Neuron (in vitro differentiated cells): ENCODE measurements around the gene MYORG.
A peak's percentile ranks its signal among the peaks of the same experiment; 100 is the strongest.

Source experiments
- H2AFZ ChIP-seq: one replicate; pipeline ENCODE4 v1.6.1; 2013; ENCODE audit warnings: low read depth, mild to moderate bottlenecking, inconsistent platforms, low read length, moderate library complexity
- H3K27me3 ChIP-seq: one replicate; pipeline ENCODE4 v1.6.1; 2013; ENCODE audit warnings: low read length; ENCODE audit not compliant: insufficient read depth
- H3K36me3 ChIP-seq: one replicate; pipeline ENCODE4 v1.6.1; 2013; ENCODE audit warnings: low read length; ENCODE audit not compliant: insufficient read depth
- H3K4me1 ChIP-seq: one replicate; pipeline ENCODE4 v1.6.1; 2013; ENCODE audit warnings: low read length; ENCODE audit not compliant: insufficient read depth
- H3K4me3 ChIP-seq: 2 replicates; pipeline ENCODE4 v1.5.1; 2013; ENCODE audit warnings: mild to moderate bottlenecking, low read length, moderate library complexity
- H3K9me3 ChIP-seq: one replicate; pipeline ENCODE4 v1.6.1; 2013; ENCODE audit warnings: low read length

MYORG gene

GRCh38 chr9:34380511-34381315 is 4.0 kb upstream of the MYORG start:
- Histone ChIP-seq H3K4me1 (peaks cover 17% of the 10 kb centered on the region), H3K36me3 (no peaks in the 10 kb centered on the region), H3K27me3 (peaks cover 27% of the 10 kb centered on the region)

DNA sequence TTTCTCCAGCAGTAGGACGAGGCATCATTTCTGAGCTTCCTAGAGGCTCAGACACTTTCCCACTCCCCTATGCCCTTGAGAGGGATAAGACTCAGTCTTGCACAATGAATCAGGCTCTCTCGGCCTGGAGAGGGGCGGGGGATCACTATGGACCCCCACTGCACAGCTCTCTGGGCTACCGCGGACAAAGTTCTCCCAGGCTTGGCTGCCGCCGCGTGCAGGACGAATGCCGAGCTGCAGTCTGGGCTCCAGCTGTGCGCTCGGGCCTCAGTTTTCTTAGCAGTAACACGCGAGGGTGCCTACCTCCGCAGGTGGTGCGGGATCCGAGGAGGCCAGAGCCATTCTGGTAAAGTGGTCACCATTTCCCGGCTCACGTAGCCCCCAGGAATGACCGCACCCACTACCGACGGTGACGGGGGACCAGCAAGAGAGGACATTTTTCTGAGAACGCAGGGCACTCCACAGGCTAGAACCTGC is 3.4 kb upstream of the MYORG start:
- Histone ChIP-seq H3K27me3 (peaks cover 27% of the 10 kb centered on the region), H3K4me3 (peak overlapping the region; percentile 44), H3K4me1 (peaks cover 17% of the 10 kb centered on the region)

More at GRCh38 chr9:34380511-34381315, 4.0 kb upstream of the MYORG start:
- Histone ChIP-seq H2AFZ (peak overlapping the region; percentile 3), H3K4me3 (peak overlapping the region; percentile 44), H3K9me3 (no peaks in the 10 kb centered on the region)

GRCh38 chr9:34379334-34380033 is 2.8 kb upstream of the MYORG start:
- no peaks in the 10 kb centered on the region for H3K9me3 ChIP-seq
- H2AFZ ChIP-seq: no peak overlapping the region
- peak overlapping the region; percentile 22 for H3K4me3 ChIP-seq
- no peaks in the 10 kb centered on the region for H3K36me3 ChIP-seq
- peaks cover 27% of the 10 kb centered on the region for H3K27me3 ChIP-seq
- H3K4me1 ChIP-seq: peaks cover 17% of the 10 kb centered on the region

More for the DNA sequence above, 3.4 kb upstream of the MYORG start:
- Histone ChIP-seq H3K36me3 (no peaks in the 10 kb centered on the region), H3K9me3 (no peaks in the 10 kb centered on the region), H2AFZ (no peak overlapping the region)

DNA sequence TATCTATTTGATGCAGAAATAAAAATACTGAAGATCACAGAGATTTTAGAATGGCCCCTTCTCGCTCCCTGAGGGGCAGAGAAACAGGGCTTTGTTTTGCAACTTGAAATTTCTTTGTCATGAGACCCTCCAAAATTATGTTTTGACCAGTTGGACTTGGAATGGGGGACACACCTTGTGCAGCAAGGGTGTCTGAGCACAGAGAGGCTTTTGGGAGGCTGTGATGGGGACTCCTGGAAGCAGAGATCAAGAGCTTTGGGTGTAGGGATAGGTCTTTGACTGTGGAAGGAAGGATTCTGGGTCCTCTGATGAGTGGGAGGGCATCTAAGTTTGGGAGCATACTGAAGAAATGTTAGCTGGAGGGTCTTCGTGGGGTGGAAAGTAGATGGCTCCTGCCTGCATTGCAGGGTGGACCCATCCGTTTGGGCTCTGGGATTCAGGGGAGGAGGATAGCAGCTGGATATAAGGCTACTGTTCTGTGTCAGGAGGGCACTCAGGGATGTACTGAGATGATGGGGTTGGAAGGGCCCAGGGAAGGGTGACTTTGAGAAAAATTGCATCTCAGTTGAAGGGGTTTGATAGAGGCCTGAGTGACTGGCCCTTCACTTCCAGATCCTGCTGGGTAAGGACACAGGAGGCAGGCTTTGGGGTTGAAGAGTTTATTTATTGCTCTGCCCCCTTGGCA is 1.8 kb upstream of the MYORG start:
- H3K4me1 ChIP-seq: peaks cover 17% of the 10 kb centered on the region
- H3K4me3 ChIP-seq: no peak overlapping the region
- no peaks in the 10 kb centered on the region for H3K36me3 ChIP-seq
- no peak overlapping the region for H2AFZ ChIP-seq
- peaks cover 25% of the 10 kb centered on the region for H3K27me3 ChIP-seq
- H3K9me3 ChIP-seq: no peaks in the 10 kb centered on the region

DNA sequence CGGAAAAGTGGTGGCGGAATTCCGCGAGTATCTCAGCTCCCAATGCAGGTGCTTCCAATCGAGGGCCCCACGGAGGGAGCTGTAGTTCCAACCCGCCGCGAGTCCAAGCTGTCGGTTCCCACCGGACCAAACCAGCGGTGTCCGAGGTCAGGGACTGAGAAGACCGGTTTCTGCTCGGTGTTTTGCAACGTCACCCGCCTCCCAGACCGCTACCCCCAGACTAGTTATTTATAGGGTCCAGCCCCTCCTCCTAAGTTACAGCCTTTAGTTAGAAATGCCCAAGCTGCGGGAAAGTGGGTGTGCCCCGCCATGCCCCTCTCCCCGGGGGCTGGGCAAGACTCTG is 677 bp upstream of the MYORG start:
- H3K27me3 ChIP-seq: peaks cover 25% of the 10 kb centered on the region

GRCh38 chr9:34375901-34376595 is 650 bp downstream of the MYORG start:
- peaks cover 4% of the 10 kb centered on the region for H3K36me3 ChIP-seq
- H3K9me3 ChIP-seq: peaks cover 11% of the 10 kb centered on the region
- H3K4me1 ChIP-seq: peaks cover 14% of the 10 kb centered on the region
- peaks cover 17% of the 10 kb centered on the region for H3K27me3 ChIP-seq
- peak overlapping the region; percentile 76 for H2AFZ ChIP-seq
- peak overlapping the region; percentile 59 for H3K4me3 ChIP-seq

More for the DNA sequence above, 677 bp upstream of the MYORG start:
- Histone ChIP-seq H3K4me3 (peak overlapping the region; percentile 59), H2AFZ (peak overlapping the region; percentile 76), H3K9me3 (no peaks in the 10 kb centered on the region), H3K4me1 (peaks cover 17% of the 10 kb centered on the region), H3K36me3 (no peaks in the 10 kb centered on the region)

DNA sequence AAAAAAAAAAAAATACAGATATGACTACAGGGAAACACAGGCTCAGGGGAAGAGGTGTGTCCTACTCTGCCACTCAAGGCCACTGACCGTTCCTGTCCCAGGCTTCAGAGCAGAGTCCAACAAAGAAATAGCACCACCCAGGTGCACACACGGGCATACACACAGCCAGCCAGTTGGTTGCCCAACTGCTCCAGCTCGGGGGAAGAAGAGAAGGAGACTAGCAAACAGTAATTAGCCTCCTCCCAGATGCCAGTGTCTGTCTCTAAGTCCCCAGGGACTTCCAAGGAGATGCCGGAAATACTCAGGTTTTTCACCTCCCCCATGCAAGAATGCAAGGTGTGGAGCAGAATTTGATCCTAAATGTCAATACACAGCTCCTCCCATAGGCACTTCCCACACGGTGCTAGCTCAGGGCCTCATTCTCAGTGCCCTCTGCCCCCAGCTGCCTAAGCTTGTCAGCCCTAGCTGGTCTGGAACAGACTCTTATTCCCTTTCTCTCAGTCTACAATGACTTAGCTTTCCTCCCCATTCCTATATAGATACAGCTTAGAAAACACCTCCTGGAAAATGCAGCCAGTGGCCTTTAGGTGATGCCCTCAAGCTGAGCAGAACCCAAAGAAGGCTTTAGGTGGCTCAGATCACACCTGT is 1.7 kb downstream of the MYORG start:
- H3K4me3 ChIP-seq: no peak overlapping the region
- peaks cover 19% of the 10 kb centered on the region for H3K9me3 ChIP-seq
- H3K36me3 ChIP-seq: peaks cover 8% of the 10 kb centered on the region
- H3K27me3 ChIP-seq: peaks cover 9% of the 10 kb centered on the region
- no peak overlapping the region for H2AFZ ChIP-seq
- peaks cover 13% of the 10 kb centered on the region for H3K4me1 ChIP-seq

- H3K36me3 ChIP-seq: peaks cover 8% of the 10 kb centered on the region
- H3K4me3 ChIP-seq: no peak overlapping the region
- peaks cover 3% of the 10 kb centered on the region for H3K27me3 ChIP-seq
- peaks cover 9% of the 10 kb centered on the region for H3K4me1 ChIP-seq
- H2AFZ ChIP-seq: no peak overlapping the region
- peaks cover 21% of the 10 kb centered on the region for H3K9me3 ChIP-seq
Observed at GRCh38 chr9:34374339-34374738, 2.4 kb downstream of the MYORG start.

GRCh38 chr9:34373749-34374148 is 2.9 kb downstream of the MYORG start:
- Histone ChIP-seq H3K9me3 (peaks cover 21% of the 10 kb centered on the region), H3K36me3 (peaks cover 8% of the 10 kb centered on the region), H3K4me3 (no peak overlapping the region), H3K4me1 (peaks cover 9% of the 10 kb centered on the region), H3K27me3 (no peaks in the 10 kb centered on the region), H2AFZ (no peak overlapping the region)

DNA sequence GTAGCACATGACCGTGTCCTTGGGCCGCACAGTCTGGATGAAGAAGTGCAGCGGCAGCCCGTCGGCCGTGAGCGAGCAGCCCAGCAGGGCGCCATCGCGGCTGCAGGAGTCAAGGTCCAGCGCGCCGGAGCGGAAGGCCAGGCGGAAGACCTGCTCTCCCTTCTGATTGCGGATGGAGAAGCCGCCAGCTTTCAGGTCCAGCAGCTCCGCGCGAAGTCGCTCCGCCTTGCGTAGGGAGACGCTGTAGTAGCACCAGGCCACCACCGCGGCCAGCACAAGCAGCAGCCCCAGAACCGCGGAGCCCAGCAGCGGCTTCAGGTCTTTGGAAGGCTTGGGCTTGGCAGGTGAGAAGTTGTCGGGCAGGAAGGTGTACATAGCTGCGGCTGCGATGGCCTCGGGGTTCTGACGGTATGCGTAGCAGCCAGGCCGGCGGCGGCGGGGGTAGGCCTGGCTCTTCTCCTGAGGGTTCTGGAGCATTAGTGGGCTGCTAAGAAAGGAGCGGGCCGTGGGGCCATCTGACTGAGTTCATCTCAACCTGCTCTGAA is 4.2 kb downstream of the MYORG start:
- H3K36me3 ChIP-seq: peaks cover 8% of the 10 kb centered on the region
- no peak overlapping the region for H2AFZ ChIP-seq
- H3K27me3 ChIP-seq: no peaks in the 10 kb centered on the region
- H3K4me3 ChIP-seq: no peak overlapping the region
- H3K9me3 ChIP-seq: peaks cover 26% of the 10 kb centered on the region
- H3K4me1 ChIP-seq: peaks cover 9% of the 10 kb centered on the region

DNA sequence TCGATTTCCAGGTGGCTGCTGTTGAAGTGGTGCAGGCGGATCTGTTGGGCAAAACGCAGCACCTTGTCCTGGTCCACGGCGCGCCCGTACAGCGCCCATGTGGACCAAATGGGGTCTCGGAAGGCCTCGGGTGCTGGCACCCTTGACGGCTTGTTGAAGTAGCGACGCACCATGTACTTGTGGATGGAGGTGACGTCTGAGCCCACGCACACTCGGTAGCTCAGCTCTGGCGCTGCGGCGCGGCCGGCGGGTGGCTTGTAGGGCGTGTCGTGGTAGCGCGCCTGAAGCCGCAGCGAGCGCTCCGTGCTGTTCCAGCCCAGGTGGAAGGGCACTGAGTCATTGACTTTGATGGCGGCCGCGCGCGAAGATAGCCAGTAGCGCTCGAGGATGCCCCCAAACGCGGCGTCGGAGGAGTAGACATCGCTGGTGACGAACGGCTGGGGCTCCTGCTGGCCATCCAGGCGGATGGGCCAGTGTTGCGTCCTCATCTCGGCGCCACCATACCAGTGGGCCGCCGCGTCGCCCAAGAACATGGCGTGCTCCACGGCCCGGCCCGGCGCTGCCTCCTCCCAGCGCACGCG is 4.7 kb downstream of the MYORG start:
- Histone ChIP-seq H3K4me3 (no peak overlapping the region), H2AFZ (no peak overlapping the region), H3K27me3 (no peaks in the 10 kb centered on the region), H3K4me1 (peaks cover 6% of the 10 kb centered on the region), H3K9me3 (peaks cover 26% of the 10 kb centered on the region), H3K36me3 (peaks cover 8% of the 10 kb centered on the region)
